HG03097 (cell line): ENCODE measurements around the gene HECTD4.
"Not testable (repeated sequence)": the region's sequence is repeated elsewhere in the genome, so short reads cannot be mapped to it uniquely, and the experiment has no call there.

ENCODE experiments used
- ATAC-seq: cut with Tn5 transposase; IDR thresholded peaks from one replicate; pipeline ENCODE4 v1.9.1; 2021; ENCODE audit not compliant: unreplicated experiment, low FRiP score

HECTD4 gene

DNA sequence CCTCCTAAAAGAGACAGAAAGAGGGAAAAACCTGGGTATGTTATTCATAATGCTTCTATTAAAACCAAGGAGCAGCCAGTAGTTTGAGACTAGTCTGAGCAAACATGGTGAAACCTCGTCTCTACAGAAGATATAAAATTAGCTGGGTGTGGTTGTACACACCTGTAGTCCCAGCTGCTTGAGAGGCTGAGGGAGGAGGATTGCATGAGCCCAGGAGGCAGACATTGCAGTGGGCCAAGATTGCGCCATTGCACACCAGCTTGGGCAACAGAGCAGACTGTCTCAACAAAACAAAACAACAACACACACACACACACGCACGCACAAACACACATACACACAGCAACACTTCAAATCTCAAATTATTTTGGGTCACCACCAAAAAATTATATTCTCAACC lies 27.8 kb downstream of the HECTD4 start:
- no peak for ATAC-seq

DNA sequence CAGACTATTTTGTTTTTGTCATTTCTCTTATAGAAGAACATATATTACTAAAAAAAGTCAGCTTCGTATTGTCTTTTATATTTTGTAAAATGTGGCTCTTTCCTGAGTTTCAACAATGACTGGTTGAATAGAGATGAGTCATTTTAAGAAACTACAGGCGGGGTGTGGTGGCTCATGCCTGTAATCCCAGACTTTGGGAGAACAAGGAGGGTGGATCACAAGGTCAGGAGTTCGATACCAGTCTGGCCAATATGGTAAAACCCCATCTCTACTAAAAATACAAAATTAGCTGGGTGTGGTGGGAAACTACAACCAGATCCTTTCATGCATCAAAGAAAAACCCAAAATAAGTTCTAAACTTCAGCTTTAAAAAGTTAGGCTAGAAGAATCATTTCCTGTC lies 28.8 kb downstream of the HECTD4 start:
- ATAC-seq = no peak

DNA sequence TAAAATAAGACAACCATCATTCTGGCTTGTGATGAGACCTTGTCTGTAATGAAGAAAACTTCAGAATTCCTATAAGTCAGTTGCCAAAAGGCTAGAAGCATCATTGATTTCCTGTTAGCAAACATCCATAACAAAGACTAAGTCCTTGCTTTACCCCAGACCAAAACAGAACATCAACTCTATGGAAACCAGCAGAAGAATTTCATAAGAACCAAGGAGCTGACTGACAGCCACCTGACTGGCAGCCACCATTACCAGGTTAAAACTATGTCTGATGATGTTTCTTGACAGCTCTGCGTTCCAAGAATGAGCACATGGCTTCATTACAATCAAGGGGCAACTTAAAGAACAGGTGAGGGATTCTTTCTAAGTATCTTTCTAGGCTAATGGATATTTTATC lies 29.3 kb downstream of the HECTD4 start:
- ATAC-seq = no peak

DNA sequence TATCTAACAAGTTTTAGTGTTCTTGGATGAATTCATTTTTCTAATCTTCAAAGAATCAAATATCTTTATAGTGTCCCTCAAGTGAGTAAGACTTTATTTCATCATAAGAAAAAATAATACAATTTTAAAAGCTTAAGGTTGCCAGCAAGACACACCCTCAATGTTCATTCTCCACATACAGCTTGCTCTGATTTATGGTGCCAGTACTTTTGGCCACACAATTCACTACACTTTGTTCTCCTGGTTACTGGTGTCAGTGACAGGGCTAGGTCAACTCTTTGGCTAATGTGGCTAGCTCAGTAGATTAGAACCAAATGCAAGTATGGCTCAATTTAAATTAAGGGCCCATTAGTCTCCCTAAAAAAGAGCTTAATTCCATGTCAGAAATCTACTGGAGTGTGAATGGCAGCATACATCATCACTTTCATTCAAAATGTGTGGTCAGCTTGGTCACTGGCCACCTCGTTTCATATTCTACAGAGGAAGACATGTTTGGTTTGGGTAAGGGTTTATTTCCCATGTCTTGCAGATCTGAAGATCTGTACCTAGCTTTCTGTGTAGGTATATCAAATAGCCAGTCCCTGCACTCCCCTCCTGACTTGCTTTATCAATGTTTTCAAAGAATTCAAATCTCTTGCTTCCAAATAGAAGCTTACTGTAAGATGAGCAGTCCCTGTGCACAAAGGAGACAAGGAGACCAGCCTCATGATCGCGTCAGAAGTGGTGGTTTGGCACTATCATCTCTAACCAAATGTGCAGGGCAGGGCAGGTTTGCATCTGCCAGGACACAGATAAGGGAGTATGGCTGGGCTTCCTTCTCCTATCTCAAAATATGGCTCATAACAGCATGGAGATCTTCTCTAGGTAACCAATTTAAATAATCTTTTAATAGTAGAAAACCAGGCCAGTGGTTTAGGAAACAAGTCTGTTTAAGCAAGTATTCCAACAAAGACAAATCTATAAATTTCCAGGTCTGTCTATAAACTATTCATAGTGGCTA lies 31.3 kb downstream of the HECTD4 start:
- no peak for ATAC-seq

DNA sequence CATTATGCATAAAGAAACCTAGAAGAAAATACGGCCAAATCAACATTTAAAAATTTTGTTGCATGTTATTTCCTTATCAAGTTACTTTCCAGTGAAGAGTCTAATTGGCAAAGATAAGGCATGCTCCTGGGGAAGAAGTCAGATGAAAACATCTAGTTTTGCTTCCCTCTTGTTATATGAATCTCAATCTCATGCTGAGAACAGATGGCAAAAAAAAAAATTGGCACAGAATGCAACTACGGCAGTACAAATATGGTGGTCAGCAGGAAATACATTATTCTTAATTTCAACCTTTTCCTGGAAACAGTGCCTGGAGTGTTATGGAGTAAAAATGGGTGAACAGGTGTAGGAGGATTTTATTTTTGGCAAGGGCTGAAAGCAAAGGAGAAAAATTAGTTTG lies 32.8 kb downstream of the HECTD4 start:
- ATAC-seq = no peak

DNA sequence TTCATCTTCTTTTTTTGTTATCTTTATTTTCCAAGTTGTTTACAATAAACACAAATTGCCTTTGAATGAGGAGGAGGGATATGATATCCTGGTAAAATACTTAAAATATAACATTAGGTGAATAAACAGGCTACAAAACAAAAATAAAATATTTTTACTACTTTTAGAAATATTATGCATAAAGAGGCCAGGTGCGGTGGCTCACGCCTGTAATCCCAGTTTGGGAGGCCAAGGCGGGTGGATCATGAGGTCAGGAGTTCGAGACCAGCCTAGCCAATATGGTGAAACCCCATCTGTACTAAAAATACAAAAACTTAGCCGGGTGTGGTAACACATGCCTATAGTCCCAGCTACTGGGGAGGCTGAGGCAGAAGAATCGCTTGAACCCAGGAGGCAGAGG lies 33.3 kb downstream of the HECTD4 start:
- ATAC-seq = not testable (repeated sequence)

DNA sequence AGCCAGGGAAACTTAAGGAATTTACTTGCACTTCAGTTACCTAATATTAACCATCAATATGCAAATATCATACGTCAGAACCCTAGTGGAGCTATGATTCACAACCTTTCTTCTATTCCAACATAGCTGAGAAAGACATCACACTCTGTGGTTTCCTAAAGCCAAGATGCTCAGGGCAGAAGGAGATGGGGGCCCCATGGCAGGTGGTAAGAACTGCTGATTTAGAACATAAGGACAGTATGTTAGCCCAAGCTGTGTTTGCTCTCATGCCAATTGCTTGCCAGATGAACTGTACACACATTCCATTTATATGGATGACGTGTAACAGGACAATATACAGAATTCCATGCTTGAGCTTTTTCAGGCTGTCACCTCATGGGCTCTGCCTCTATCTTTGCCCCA lies 34.6 kb downstream of the HECTD4 start:
- no peak for ATAC-seq

DNA sequence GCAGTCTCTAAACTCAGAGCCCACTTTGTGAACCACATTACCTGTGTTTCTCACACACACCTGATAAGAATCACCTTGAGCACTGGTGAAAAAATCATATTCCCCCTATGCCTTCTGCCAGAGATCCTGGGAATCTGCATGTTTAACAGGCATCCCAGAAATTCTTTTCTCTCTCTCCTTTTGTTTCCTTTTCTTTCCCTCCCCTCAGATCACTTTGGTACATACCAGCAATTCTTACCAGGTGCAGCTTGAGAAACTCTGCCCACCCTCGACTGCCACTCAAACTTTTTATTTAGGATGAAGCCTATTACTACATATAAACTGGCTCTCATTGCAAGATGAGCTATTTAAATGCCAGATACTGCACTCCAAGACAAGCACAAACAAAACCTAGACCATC lies 36.0 kb downstream of the HECTD4 start:
- no peak for ATAC-seq

DNA sequence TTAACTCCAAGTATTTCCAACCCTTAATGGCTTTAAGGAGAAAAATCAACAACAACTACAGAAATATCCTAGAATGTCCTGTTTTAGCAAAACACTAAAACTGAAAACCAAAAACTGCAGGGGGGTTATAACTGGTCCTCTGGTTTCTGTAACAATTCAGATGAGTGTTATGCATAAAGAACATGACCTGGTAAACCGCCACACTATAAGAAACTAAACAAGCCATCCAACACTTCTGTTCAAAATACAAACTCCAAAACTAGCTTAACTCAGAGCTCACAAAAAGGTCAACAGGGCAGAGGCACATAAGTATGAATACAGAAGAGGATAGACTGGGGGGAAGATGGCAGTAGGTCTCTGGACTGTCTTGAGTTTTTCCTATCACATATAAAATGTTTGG lies 38.0 kb downstream of the HECTD4 start:
- ATAC-seq = no peak

DNA sequence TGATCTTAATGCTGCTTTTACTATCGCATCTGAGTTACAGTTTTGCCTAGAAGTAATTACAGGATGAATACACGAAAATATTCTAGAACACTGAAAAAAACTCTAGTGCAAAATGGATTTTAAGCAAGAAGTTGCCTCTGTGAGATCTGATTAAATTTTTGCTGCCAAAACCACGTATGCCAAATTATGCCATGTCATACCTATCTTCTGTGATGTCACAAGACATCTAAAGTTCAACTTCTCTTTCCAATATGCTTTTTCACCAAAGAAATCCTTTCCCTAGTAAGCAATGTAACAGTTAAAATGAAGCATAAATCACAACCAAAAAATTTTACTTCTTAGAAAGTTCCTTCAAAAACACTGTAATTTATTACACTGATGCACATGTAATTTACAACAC lies 39.6 kb downstream of the HECTD4 start:
- ATAC-seq = no peak

DNA sequence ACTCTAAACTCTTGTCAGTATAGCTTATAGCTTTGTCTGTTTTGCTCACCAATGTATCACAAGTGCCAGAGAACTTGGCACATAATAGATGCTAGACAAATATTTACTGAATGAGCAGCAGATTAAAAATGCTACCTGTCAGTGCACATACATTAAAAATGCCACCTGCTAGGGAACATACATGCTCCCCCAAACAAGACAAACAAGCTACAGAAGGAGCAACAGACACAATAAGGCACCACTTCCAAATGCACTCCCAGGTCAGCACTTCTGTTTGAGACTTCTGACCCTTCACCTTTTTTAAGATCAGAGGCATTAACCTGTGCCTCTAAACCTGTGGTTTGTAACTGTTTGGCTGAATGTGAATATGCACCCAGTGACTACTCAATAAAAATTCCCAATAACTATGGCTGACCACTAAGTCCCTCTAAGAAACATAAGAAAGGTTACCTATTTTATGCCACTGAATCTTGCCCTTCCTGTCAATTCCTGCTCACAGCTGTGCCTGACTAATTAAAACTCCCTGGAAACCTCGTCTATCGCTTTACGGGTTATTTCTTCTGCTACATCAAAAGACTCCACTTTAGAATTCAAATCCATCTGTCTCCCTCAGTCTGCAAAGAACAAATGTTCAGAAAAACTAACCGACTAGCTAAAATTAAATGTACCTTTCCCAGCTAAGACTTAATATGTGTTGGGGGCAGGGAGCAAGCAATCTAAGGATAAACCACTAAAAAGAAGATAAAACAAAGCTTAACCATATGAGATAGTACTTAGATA lies 41.0 kb downstream of the HECTD4 start:
- ATAC-seq = no peak

DNA sequence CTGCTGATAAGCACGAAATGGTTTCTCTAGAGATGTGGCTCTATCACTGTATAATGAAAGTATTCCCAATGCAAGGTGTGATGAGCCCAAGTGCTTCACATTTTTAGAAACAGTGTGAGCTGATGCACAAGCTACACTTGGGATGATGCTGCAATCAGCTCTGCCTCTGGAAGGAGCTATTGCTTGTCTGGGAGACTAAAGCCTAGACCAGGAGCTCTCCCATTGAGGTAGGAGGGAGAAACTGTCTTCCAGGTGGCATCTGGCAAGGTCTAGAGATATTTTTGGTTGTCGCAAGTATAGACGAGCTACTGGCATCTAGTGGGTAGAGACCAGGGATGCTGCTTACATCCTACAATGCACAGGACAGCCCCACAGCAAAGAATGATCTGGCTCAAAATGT lies 42.0 kb downstream of the HECTD4 start:
- ATAC-seq = no peak

DNA sequence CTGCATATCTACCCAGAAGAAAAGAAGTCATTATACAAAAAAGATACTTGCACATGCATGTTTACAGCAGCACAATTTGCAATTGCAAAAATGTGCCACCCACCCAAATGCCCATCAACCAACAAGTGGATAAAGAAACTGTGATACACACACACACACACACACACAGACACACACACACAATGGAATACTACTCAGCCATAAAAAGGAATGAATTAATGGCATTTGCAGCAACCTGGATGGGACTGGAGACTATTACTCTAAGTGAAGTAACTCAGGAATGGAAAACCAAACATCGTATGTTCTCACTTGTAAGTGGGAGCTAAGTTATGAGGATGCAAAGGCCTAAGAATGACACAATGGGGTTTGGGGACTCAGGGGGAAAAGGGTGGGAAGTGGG lies 47.2 kb downstream of the HECTD4 start:
- ATAC-seq = not testable (repeated sequence)

DNA sequence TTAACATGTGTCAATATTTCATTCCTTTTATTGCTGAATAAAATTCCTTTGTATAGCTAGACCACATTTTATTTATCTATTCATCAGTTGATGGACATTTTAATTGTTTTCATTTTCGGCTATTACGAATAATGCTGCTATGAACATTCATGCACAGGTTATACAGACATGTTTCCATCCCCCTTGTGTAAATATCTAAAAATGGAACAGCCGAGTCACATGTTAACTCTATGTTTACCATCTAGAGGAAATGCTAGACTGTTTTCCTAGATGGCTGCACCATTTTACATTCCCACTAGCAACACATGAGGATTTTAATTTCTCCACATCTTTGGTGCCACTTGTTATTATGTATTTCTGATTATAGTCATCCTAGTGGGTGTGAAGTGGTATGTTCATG lies 49.2 kb downstream of the HECTD4 start:
- no peak for ATAC-seq

DNA sequence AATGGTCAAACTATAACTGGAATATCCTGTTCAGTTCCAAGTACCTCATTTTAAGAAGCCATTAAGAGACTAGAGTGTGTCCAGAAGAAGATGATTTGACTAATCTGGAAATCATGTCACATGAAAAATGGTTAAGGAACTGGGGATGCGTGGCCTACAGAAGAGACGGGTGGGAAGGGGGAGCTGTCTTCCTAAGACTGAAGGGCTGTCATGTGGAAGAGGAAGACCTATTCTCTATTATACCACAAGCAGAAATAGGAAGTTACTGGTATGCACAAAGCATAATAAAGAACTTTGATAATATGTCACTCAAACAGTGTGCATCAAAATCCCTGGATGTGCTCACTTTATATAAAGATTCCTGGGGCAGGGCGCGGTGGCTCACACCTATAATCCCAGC lies 50.3 kb downstream of the HECTD4 start:
- ATAC-seq = no peak

DNA sequence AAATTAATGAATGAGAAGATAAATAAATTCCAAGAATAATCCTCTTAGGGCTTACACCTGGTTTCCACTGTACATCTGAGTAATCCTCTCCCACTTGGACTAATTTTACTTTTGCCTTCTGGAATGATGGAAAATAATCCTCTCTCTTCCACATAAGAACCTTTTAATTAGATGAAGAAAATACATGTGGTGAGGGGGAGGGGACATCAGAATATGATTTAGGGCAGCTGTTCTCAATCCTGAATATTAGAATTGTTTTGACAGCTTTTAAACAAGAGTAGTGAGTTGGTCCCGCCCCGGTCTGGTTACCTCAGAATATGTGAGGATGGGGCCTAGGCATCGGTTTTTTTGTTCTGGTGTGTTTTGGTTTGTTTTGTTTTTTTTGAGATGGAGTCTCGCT lies 51.5 kb downstream of the HECTD4 start:
- no peak for ATAC-seq

DNA sequence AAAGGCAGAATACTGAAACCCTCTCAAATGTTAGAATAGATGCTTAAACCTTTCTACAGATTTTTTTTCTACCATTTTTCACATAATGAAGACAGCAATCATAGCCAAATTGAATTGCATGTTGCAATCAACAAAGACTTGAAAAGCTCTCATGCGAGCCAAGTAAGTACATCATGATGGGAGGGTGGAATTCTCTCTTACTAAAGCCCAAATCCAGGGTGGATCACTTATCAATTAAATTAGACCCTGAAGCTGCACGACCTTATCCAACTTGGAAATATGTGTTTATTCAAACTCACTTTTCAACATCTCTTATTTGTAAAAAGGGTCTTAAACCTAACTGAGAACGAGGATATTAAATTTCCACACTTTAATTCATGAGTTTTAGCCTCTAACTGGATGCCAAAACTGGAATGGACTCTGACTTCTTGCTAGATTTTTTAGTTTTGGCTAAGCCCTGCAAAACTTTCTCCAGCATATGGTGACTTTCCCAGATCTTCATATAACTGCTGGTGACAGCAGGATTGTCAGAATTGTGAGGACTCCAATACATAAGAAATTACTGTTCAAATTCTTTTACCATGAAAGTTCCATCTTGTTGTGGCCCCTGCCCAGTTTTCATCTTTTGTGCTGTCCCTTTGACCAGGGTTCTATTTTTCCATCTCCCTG lies 53.6 kb downstream of the HECTD4 start:
- no peak for ATAC-seq

DNA sequence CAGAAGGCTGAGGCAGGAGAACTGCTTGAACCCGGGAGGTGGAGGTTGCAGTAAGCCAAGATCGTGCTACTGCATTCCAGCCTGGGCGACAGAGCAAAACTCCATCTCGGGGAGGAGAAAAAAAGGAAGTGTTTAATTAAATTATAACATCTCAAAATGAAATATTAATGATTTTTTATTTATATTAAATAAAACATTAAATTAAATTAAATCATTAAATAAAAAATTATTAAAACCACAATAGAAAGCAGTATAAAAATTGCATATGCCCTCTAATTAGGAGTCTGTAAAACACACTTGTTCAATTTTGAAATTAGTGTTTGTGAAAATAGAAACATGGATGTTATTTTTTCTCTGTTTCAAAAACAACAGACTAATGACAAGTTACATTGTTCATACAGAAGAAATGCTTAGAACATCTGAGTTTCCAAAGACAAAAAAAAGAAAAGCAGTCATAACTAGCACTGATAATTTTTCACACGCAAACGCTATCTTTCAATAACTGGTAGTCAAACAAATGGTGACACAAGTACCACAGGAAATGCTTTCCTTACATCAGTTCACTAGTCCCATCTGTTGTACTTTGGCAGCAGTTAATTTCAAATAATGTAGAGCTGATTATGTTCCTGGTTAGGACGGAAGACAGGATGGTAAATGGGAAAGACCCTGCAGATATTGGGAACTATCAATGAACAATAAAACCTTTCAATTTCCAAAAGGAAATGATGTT lies 54.9 kb downstream of the HECTD4 start:
- no peak for ATAC-seq

DNA sequence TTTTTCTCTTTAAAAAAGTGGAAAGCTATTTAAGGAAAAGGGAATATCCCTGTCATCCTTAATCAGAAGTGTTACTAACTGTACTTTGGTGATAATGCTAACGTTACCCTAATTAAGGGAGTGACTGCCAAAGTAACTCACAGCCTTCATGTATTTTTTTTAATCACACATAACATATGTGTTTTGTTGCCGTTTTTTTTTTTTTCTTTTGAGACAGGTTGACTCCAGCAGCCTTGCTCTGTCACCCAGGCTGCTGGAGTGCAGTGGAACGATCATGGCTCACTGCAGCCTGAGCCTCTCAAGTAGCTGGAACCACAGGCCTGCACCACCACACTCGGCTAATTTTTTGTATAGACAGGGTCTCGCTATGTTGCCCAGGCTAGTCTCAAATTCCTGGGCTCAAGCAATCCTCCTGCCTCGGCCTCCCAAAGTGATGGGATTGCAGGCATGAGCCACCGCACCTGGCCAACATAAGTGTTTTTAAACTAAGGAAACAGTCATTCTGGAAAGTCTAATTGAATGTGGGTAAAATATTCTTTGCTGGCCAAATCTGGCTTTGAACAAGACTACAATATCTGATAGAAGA lies 56.5 kb downstream of the HECTD4 start:
- ATAC-seq = no peak

DNA sequence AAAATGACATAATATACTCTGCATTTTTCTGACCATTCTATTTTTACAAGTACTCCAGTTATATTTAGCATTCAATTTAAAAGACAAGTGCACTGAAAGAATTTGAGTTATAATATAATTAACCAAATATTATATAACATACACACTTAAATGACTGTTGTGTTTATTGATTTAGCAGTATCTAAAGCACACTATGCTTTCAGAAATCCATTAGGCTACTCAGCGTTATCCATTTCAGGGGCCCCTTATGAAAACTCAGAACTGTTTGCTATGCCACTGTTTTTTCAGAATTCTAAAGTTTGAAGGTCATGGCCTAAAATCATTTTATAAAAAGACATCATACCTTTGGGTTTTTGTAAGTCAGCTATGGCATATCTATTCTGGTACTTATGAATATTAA lies 57.1 kb downstream of the HECTD4 start:
- no peak for ATAC-seq
